NCI-H2081 treated with DMSO at 0.1 percent for 48 hours (cell line): ENCODE results near the gene KCND3.

Experiments
- DNase-seq: peaks from one replicate; lab custom pipeline; 2025; lab: John Stamatoyannopoulos, UW

The KCND3 gene

GRCh38 chr1:111739925-111740765, 249.3 kb downstream of the KCND3 start:
- no peak for DNase-seq

GRCh38 chr1:111739194-111739924, 250.1 kb downstream of the KCND3 start, which contains the start of gene INKA2:
TSS of gene INKA2 (minus strand) at chr1:111739395. CDS start at chr1:111739242, 153 bp downstream.
- DNase-seq, result peak; percentile 53

- DNase-seq, result no peak
Measured at GRCh38 chr1:111738436-111739193, 250.9 kb downstream of the KCND3 start.

GRCh38 chr1:111738133-111738435, 251.4 kb downstream of the KCND3 start:
- DNase-seq, result no peak

- DNase-seq, result no peak
Measured at GRCh38 chr1:111737216-111738132, 252.0 kb downstream of the KCND3 start.

- DNase-seq, result no peak
Measured at GRCh38 chr1:111736548-111737215, 252.8 kb downstream of the KCND3 start.

- DNase-seq, result no peak
Measured at GRCh38 chr1:111735858-111736544, 253.5 kb downstream of the KCND3 start.

- no peak for DNase-seq
Measured at GRCh38 chr1:111735321-111735720, 254.1 kb downstream of the KCND3 start.

- no peak for DNase-seq
Measured at GRCh38 chr1:111734856-111735255, 254.6 kb downstream of the KCND3 start.

GRCh38 chr1:111734426-111734825, 255.0 kb downstream of the KCND3 start:
- DNase-seq, result no peak

GRCh38 chr1:111733992-111734341, 255.5 kb downstream of the KCND3 start:
- no peak for DNase-seq

GRCh38 chr1:111733183-111733991, 256.1 kb downstream of the KCND3 start:
- no peak for DNase-seq

- no peak for DNase-seq
Measured at GRCh38 chr1:111732718-111733117, 256.8 kb downstream of the KCND3 start.

GRCh38 chr1:111731956-111732355, 257.5 kb downstream of the KCND3 start:
- no peak for DNase-seq

- no peak for DNase-seq
Measured at GRCh38 chr1:111730706-111731105, 258.8 kb downstream of the KCND3 start.

GRCh38 chr1:111729946-111730681, 259.4 kb downstream of the KCND3 start:
- no peak for DNase-seq

GRCh38 chr1:111729271-111729921, 260.1 kb downstream of the KCND3 start:
- DNase-seq, result no peak

GRCh38 chr1:111727056-111727455, 262.4 kb downstream of the KCND3 start:
- DNase-seq, result no peak
